HG02852 (cell line): ENCODE measurements around the gene DUSP6.
A peak's percentile ranks its signal among the peaks of the same experiment; 100 is the strongest.

Experiments
- ATAC-seq: cut with Tn5 transposase; IDR thresholded peaks from one replicate; pipeline ENCODE4 v1.9.1; 2021; ENCODE audit warnings: mild to moderate bottlenecking, moderate library complexity; ENCODE audit not compliant: unreplicated experiment

Gene DUSP6

DNA sequence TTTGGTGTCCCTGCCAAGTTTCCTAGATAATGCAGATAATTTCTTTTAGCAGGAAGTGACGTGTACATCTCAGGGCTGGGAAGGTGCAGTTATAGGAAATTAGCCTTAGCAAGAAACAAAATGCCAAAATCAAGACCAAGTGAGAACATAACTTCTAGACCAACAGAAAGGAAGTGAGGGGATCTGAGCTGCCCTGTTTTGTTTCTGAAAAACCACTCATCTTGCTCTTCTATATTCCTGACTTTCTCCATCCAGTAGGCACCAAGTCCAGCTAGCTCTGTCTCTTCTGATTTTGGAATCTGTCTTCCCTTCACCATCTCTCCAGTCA lies 23.9 kb upstream of the DUSP6 start:
- no peak for ATAC-seq

DNA sequence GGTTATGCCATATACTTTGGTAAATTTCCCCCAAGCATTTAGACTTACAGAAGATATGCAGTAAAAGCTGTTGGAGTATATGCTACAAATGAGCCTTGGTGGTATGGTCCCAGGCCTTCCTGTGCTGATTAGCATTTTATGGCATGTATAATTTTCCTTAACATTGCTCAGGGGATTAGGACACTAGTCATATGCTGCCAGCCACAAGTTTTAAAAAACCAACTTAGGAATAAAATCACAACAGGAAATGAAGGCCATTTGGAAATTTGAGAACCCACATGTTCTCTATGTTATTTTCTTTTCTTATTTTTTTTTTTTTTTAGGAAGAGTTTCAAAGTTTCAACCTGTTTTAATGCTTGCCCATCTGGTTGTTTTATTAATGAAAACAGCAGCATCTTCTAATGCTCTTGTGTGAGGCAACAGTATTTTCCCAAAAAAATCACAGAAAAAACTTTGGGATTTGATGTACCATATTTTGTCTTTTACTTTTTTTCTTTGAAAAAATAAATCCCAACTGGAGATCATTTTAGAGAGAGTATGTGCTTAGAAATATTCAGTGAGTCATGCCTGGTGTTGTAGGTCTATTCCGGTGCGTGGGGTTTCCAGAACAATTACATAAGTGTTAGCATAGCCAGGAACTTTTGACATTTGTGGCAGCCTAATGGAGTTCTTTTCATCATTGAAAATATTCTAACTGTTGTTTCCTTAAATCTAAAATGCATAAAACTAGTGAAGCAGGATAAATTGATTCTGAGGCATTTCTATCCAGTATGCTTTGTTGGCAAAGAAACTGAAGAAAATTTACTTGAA lies 21.7 kb upstream of the DUSP6 start:
- ATAC-seq: no peak

DNA sequence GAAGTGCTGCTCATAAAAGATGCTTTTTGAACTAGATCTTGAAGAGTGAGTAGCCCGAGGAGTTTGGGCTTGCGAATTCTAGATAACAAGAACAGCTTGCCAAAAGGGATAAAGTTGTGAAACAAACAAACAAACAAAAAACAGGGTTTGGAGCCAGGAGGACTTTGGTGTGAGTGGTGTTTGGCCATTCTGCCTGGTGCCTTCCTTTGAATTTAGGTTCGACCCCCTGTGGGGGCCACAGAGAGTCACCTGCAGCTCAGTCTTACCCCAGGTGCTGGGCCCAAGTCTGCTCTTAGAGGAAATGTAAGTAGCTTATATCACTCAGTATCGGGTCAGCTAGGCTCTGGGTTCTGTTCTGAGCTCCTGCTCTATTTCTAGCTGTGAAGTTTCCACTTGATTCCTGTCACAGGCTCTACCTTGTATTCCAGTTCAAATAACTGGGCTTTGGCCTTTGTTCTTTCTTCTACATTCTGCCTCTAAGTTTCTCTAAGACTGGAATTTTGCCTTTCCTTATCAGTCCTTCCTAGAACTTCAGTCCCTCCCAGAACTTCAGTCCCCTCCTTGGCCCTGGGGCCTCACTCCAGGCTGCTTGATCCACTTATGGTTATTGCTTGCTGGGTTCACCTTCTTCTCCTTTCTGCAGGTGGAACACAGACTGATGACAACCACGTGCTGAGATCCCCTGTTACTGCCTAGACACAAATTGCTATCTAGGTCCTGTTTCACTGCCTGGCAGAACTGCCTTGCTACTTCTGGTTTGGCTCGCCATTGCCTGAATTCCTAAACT lies 20.5 kb upstream of the DUSP6 start:
- no peak for ATAC-seq

DNA sequence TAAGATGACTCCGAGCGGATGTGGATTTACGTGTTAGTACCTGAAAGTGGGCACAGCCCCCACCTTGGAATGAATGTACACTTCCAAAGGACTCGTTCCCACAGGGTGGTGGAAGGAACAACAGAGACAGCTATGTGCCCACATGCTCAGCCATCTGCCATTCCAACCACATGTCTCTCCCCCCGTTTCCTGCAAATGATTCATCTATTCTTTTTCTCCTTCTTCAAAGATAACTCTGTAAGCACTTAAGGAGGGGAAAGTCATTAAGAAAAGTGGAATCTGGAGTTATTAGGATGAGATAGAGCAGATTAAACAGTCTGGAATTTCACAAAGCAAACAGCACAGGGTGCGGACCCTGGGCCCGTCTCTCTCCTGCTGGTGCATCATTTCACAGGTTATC lies 18.5 kb upstream of the DUSP6 start:
- ATAC-seq: no peak

DNA sequence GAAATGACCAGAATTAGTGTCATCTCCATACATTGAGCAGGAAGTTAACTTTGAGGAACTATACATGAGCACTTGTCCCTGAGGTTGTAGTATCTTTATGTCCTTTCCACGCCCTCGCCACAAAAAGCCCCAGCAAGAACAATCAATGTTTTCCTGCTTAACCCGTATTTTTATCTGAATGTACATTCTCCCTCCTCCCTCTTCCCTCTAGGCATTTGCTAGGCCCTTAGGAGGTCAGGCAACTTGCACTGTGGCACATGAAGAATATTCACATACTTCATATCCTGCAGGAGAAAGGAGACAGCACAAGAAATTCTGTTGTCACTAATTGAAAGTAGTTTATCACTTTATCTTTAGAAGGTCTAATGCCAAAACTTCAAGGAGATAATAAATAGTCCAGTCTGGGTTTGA lies 18.1 kb upstream of the DUSP6 start:
- ATAC-seq: no peak

DNA sequence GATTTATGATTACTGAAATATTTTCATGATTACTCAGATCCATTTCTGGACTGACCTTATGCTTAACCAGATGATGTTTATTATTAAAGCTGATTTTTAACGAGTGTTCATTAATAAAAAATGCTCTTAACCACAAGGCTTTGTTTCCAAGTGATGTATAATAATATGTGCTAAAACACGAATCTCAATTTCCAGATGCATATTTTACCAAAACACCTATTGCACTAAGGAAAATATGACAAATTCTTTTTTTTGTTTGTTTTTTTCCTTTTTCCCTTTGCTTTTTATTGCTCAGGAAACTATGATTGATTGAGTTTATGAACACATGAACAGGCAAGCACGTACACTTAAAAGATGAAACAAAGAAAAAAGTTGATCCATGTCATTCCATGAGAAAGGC lies 16.9 kb upstream of the DUSP6 start:
- no peak for ATAC-seq

DNA sequence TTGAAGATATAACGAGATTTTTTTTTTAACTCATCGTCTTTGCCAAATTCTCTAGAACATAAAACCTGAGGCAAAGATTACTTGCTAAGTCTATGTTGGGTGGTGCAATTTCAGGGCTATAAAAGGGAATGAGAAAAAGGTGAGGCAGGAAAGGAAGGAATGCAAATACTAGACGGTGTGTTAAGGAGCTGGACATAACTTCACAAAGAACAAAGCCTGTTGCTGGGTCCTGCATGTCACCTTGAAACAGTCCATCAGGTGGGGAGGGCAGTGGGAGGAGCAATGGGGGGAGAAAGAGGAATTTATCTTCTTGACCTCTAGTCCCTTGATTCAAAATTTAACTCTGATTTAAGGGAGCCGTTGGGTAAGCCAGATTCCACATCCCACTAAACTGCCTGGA lies 16.1 kb upstream of the DUSP6 start:
- ATAC-seq: no peak

DNA sequence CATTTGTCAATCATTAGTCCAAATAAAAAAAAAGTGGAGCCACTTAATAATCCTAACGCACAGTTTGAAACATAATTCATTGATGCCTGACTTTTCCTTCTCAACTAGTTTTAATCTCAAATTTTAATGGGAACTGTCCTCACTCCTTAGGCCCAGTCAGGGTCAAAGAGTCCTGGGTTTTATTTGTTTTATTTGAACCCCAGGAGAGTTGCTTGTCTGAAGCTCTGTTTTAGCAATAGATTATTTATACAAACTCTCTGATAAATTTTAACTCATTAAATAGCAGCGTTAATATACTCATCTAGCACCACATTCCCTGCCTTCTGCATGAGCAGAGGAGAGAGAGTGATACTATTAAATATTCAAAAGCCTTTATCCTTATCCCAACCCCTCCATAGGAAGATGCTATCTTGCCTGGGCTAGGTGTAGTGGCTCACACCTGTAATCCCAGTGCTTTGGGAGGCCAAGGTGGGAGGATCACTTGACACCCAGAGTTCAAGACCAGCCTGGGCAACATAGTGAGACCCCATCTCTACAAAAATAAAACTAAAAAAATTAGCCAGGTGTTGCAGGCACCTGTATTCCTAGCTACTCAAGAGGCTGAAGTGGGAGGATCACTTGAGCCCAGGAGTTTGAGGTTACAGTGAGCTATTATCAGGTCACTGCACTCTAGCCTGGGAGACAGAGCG lies 14.5 kb upstream of the DUSP6 start:
- no peak for ATAC-seq

DNA sequence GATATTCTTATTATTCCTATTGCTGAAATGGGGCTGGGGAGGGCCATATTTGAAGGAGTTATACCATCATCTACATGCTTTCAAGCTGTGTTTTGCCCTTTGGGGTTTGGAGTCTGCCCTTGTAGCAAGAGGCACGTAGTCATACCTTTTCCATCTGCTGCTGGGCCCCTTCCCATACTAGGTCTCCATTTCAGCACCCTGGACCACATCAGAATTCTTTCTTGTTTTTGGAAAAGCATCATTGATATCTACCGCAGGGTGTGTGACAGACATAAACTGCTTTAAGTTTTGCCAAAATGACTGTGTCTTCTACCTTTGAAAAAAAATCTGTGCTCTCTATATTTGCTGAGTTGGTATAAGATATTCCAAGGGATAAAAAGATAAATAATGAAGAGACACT lies 12.3 kb upstream of the DUSP6 start:
- ATAC-seq: no peak

DNA sequence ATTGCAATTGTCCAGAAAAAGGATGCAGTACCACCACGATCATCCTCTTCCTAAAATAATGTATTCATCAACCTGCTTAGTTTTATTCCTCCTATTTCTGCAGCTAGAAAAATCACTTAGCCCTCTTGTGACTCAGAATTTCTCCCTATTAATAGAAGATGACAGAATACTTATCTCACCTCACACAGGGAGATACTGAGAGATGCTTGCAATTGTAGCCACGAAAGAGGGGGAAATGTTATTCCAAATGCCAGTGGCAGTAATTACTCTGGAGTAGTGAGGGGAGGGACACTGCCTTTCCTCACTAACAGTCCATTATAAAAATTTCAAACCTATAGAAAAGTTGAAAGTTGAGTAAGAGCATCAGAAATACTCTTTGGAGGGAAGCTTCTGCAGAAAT lies 11.8 kb upstream of the DUSP6 start:
- ATAC-seq: no peak

DNA sequence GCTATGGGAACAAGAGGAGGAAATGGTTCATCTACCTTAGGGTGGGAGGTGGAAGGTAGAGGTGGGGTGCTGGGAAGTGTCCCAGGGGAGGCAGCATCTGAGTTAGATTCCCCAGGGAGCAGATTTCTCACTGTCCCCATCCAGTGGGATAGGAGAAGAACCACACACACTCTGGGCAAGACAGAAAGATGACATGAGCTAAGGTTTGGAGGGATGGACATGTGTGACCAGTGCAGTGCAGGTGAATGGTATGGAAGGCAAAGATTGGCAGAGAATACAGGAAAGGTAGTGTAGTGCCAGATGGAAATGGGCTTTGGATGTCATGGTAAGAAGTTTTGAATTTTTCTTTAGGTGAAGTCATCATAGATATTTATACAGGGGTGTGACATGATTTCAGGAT lies 11.3 kb upstream of the DUSP6 start:
- no peak for ATAC-seq

DNA sequence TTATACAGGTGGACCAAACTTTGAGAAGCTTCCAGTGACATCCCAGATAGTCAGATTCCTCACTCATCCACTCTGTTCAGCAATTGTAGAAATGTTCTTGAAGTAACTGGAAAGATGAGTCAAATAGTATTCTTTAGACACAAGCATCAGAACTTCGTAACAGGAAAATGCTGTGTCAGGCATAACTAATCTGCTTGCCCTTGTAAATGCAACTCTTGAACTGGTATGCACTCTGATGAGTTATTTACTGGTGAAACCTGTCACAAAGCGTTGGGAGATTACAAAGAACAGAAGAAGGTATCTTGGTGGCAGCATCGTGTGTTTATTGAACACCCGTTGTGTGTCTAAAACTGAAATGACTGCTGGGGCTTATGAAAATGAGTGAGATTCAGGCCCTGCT lies 10.8 kb upstream of the DUSP6 start:
- no peak for ATAC-seq

DNA sequence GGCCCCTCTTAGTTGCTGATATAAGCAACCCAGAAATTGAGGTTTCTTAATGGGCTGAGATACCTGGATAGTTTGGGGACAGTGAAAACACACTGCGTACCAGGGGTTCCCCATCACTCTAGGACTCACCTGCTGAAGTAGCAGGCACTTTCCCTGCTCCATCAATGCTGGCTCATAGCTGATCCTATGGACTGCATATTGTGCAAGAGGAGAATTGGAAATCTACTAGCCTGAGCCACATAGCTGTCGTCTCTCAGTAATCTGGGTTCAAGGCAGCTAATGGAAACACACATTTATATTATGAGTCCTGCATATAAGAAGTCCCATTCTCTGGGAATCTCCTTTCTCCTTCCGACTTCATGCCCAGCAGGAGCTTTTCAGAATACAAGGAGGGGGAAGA lies 7.3 kb upstream of the DUSP6 start:
- no peak for ATAC-seq

DNA sequence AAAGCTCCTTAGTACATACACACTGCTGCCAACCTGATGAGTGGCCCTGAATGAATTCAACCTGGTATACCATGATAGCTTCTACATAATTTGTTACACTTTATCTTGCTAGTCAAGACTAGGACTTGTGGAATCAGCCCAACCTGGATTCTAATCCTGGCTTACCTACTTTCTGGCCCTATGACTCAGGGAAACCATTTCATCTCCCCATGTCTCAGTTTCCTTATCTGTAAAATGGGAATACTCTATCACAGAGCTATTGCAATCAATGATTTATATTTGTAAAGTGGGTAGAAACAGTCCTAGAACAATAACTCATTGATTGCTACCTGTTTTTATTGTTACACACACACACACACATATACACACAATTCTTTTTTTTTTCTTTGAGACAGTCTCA lies 6.5 kb upstream of the DUSP6 start:
- no peak for ATAC-seq

DNA sequence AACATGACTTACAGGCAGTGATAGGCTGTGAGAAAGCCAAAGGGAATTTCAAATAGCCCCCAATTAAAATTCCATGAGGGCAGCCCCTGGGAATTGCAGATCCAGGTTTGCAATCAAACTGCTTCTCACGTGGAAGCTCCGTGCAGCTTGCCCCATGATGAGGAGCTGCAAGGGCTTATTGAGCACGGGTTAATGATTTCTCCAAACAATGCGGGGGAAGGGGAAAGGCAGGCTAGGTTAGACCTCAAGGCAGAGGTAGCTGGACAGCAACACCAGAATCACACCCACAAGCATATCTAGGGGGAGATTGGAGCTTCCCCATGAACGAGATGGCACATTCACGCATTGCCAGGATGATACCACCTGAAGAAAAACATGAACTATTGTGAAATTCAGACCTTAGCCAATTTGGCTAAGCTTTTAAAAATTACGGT lies 5.0 kb upstream of the DUSP6 start:
- no peak for ATAC-seq

DNA sequence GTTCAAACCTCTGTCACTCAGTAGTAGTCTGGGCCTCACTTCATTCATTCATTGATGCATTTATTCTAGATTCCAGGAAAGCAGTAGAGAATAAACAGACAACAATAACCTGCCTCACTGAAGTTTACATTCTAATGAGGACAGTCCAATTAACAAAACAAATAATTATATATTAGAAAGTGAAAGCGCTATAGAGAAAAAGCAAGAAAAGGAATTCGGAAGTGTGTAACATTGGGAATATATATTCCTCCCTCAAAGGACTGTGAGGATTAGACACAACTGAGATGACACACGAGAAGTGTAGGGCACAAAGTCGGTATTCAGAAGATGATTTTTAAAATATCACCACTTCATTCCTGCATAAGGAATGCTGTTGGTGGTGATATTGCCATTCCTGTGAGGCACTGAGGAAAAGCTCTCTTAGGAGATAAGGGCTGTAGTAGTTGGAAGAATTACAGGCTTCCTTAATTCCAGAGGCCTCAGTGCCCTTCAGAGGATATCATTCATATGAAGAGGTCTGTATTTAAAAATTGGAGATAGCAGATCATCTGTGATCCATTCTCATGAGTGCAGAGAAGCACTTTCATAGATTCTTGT lies 3.9 kb upstream of the DUSP6 start:
- ATAC-seq: no peak

DNA sequence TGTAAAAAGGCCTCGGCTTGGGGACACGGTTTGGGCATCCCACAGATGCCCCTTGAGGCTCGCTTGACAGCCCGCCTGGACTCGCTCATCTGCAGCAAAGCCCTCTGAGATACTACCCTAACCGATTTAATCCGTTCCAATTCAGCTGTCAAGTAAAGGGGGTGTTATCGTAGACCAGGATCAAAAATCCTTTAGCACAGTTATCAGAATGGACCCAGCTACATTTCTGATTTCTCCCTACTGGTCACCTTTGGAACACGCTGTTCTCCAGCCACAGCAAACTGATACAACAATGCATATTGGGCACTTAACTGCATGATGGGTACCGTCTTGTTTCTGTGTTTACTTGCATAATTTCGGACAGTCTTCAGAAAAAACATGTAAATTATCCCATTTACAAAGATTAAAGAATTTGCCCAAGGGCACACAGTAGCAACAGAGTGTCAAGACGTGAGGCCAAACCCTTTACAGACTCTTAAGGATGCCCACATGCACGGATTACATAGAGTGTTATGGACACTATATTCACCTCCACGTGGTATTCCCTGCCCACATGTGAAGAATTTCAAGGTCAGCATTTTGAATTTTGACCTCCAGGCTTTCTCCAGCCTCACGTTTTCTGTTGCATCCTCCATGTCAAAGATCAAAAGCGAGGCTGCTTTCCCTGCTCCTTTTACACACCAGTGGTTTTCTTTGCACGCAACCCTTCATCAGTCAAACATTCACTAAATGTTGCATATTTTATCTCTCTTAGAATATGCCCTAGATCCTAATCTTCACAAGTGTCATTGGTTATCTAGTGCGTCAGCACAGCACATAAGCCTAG lies 3.2 kb upstream of the DUSP6 start:
- no peak for ATAC-seq

DNA sequence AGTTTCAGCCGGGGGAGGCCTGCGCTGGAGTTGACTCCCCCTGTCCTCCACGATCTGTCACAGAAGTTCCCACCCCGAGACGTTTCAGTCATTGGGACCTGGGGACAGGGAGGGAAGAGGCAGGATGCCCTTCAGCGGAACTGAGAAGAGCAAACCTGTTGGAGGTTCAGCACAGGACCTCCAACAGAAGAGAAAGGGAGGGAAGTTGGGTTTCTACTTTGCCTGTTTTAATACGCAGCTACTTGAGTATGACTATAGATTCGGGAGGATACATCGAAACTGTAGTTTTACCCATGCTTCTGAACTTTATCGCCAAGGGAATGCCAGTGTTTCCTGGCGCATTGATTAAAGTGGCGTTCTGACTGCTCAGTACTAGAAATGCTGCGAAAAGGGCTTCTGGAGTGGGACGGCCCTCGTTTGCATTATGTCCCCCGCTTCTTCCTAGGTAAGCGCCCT lies 2.3 kb upstream of the DUSP6 start:
- ATAC-seq: no peak

DNA sequence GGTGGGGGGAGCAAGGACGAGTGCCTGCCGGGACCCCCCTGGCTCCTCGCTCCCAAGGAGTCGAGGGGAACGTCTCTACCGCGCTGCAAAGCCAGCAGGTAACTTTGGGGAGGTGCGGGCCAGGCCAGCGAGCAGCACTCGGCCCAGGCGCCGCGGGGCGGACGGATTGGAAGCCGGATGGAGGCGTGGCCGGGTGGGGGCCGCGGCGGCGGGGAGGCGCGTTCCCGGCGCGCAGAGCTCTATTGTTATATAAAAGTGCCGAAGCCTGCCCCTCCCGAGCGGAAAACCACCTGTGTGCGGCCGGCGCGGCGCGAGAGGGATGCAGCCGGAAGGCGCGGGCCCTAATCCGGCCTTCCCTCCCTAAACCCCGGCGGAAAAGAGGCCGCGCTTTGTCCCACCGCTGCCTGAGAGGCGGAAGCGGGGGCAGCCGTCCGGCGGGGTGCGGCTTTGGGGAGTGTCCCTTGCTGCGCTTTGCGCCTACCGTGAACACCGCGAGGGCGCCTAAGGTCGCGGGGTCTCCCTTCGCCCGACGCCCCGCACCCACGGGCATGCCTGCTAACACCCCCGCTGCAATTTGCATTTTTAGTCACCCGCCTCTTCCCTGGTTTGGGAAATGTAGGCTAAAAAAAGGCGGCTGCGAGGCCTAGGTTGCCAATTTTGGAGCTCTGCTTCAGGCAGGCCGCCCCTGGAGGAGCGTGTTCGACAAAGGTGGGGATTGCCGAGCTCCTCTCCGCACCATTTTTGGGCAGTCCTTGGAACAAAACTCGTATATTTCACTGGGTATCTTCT lies 1.7 kb upstream of the DUSP6 start:
- peak; percentile 27 for ATAC-seq
